Measurements from ENCODE around the gene MYO3A. TPM values are rescaled to one million over a fixed set of nuclear protein-coding genes. Genes with fewer than 3 reads are reported as not detected.

MYO3A gene
- total RNA-seq, 2 donors from 2014 or later: 33.9 to 37.6 TPM

DNA sequence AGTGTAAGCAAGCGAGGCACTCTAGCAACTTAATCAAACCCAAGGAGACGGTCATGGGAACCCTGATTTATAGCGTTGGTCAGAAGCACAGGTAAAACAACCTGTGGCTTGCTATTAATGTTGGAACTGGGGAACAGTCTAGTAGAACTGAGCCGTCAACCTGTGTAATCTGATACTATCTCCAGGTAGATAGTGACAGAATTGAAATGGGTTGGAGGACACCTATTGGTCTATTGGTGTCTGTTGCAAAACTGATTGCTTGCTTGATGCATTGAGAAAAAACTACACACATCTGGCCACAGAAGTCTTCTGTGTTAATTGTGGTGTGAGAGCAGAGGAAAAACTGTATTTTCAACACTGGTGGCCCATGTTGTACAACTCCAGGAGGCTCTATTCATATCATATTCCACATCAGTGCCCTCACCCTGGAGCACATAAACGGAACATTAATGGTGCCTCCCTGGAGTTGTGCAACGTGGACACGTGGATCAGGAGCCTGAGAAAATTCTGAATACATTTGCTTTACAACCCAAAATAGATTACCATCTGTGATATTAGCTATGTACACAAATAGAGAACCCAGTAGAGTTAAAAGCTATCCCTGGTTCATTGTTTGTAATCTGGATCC is 112.2 kb downstream of the MYO3A start:
- peaks cover 11% of the 10 kb centered on the region for H3K4me1 Mint-ChIP-seq
- H3K4me1 ChIP-seq (ENCODE audit: control insufficient read depth, insufficient read depth, low read length): peaks cover 11% of the 10 kb centered on the region

GRCh38 chr10:26048756-26049155 is 114.7 kb downstream of the MYO3A start:
- H3K4me3 ChIP-seq (ENCODE audit: low read length): no peak overlapping the region
- H3K27me3 ChIP-seq (ENCODE audit: control insufficient read depth, insufficient read depth, low read length, poor library complexity, severe bottlenecking): no peaks in the 10 kb centered on the region
- H3K9ac ChIP-seq (ENCODE audit: extremely low read depth, low read length, poor library complexity, severe bottlenecking): no peak overlapping the region
- H3K9me3 ChIP-seq (ENCODE audit: control insufficient read depth, low read length): no peaks in the 10 kb centered on the region
- H3K36me3 Mint-ChIP-seq (ENCODE audit: low read depth): peaks cover 21% of the 10 kb centered on the region
- 83 to 93% methylated on average over 1 to 2 of the region's 2 CpGs for WGBS, 2 experiments (ENCODE audit: insufficient coverage in 1 of 2, insufficient read length in 1 of 2)
- peaks cover 16% of the 10 kb centered on the region for H3K4me1 Mint-ChIP-seq
- no peak for DNase-seq
- no peaks in the 10 kb centered on the region for H3K27me3 Mint-ChIP-seq (ENCODE audit: insufficient read depth)
- H3K27ac Mint-ChIP-seq: no peak overlapping the region
- peaks cover under 1% of the 10 kb centered on the region for H3K9me3 Mint-ChIP-seq
- H3K27ac ChIP-seq (ENCODE audit: low read depth, low read length): no peak overlapping the region
- H3K36me3 ChIP-seq (ENCODE audit: control insufficient read depth, insufficient read depth, low read length): peaks cover 14% of the 10 kb centered on the region
- peaks cover 11% of the 10 kb centered on the region for H3K4me1 ChIP-seq (ENCODE audit: control insufficient read depth, insufficient read depth, low read length)
- H3K4me3 Mint-ChIP-seq: no peak overlapping the region
- TF ChIP-seq, protein P1, sequence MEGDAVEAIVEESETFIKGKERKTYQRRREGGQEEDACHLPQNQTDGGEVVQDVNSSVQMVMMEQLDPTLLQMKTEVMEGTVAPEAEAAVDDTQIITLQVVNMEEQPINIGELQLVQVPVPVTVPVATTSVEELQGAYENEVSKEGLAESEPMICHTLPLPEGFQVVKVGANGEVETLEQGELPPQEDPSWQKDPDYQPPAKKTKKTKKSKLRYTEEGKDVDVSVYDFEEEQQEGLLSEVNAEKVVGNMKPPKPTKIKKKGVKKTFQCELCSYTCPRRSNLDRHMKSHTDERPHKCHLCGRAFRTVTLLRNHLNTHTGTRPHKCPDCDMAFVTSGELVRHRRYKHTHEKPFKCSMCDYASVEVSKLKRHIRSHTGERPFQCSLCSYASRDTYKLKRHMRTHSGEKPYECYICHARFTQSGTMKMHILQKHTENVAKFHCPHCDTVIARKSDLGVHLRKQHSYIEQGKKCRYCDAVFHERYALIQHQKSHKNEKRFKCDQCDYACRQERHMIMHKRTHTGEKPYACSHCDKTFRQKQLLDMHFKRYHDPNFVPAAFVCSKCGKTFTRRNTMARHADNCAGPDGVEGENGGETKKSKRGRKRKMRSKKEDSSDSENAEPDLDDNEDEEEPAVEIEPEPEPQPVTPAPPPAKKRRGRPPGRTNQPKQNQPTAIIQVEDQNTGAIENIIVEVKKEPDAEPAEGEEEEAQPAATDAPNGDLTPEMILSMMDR (conservative IDR thresholded peaks at IDR 0.05): no peak

More for the DNA sequence above, 112.2 kb downstream of the MYO3A start:
- Histone ChIP-seq H3K9me3 (ENCODE audit: control insufficient read depth, low read length) (no peaks in the 10 kb centered on the region), H3K4me3 (ENCODE audit: low read length) (no peak overlapping the region), H3K27me3 (ENCODE audit: control insufficient read depth, insufficient read depth, low read length, poor library complexity, severe bottlenecking) (no peaks in the 10 kb centered on the region), H3K27ac (ENCODE audit: low read depth, low read length) (no peak overlapping the region), H3K36me3 (ENCODE audit: control insufficient read depth, insufficient read depth, low read length) (peaks cover 9% of the 10 kb centered on the region), H3K9ac (ENCODE audit: extremely low read depth, low read length, poor library complexity, severe bottlenecking) (no peak overlapping the region)
- peaks cover 12% of the 10 kb centered on the region for H3K36me3 Mint-ChIP-seq (ENCODE audit: low read depth)
- H3K27me3 Mint-ChIP-seq (ENCODE audit: insufficient read depth): no peaks in the 10 kb centered on the region
- no peak for DNase-seq
- TF ChIP-seq, protein P1 (conservative IDR thresholded peaks at IDR 0.05): no peak
- H3K4me3 Mint-ChIP-seq: no peak overlapping the region
- H3K27ac Mint-ChIP-seq: no peak overlapping the region
- 80 to 87% methylated on average over 6 to 7 of the region's 7 CpGs for WGBS, 2 experiments (ENCODE audit: insufficient coverage in 1 of 2, insufficient read length in 1 of 2)
- H3K9me3 Mint-ChIP-seq: no peaks in the 10 kb centered on the region

GRCh38 chr10:26052326-26052725 is 118.3 kb downstream of the MYO3A start:
- WGBS, 2 experiments (ENCODE audit: insufficient coverage in 1 of 2, insufficient read length in 1 of 2): 88% methylated on average over 4 of the region's 4 CpGs; no CpG with 5 or more reads in 1 of the 2 experiments
- H3K36me3 ChIP-seq (ENCODE audit: control insufficient read depth, insufficient read depth, low read length): peaks cover 28% of the 10 kb centered on the region
- H3K4me1 ChIP-seq (ENCODE audit: control insufficient read depth, insufficient read depth, low read length): peaks cover 3% of the 10 kb centered on the region
- TF ChIP-seq, protein P1 (conservative IDR thresholded peaks at IDR 0.05): no peak
- Mint-ChIP-seq H3K27me3 (ENCODE audit: insufficient read depth) (no peaks in the 10 kb centered on the region), H3K36me3 (ENCODE audit: low read depth) (peaks cover 43% of the 10 kb centered on the region), H3K9me3 (peaks cover 6% of the 10 kb centered on the region), H3K27ac (no peak overlapping the region), H3K4me1 (peaks cover 9% of the 10 kb centered on the region), H3K4me3 (no peak overlapping the region)
- no peak for DNase-seq
- no peak overlapping the region for H3K9ac ChIP-seq (ENCODE audit: extremely low read depth, low read length, poor library complexity, severe bottlenecking)
- no peaks in the 10 kb centered on the region for H3K27me3 ChIP-seq (ENCODE audit: control insufficient read depth, insufficient read depth, low read length, poor library complexity, severe bottlenecking)
- no peak overlapping the region for H3K4me3 ChIP-seq (ENCODE audit: low read length)
- H3K9me3 ChIP-seq (ENCODE audit: control insufficient read depth, low read length): peaks cover 10% of the 10 kb centered on the region
- H3K27ac ChIP-seq (ENCODE audit: low read depth, low read length): no peak overlapping the region

Measured in endodermal cell (in vitro differentiated cells).